Measurements from ENCODE around the gene PPM1M.

GRCh38 chr3:52210037-52210436 lies 35.5 kb upstream of the PPM1M start:
- TF ChIP-seq POLR2A (IDR thresholded peaks at IDR 0.05) (no peak), CTCF (IDR thresholded peaks at IDR 0.05) (no peak), POLR2AphosphoS5 (IDR thresholded peaks at IDR 0.05) (no peak), EP300 (IDR thresholded peaks at IDR 0.05) (no peak)

All from stomach (tissue), 4 donors.